Fibroblast of lung (primary cell): ENCODE results near the gene ZNF148. TPM values are rescaled to one million over a fixed set of nuclear protein-coding genes. Genes with fewer than 3 reads are reported as not detected.
A peak's percentile ranks its signal among the peaks of the same experiment; 100 is the strongest.

Experiments
- DNase-seq, 2 donors: peaks; one replicate each; pipeline versions ENCODE4 v3.0.0 to v3.0.0-alpha.2; 2010; ENCODE audit warnings: low read depth in 2 of 2
- H2AFZ ChIP-seq: 2 replicates; pipeline ENCODE4 v1.5.1; 2012; ENCODE audit warnings: low read length, control low read depth, inconsistent platforms
- H3K27ac ChIP-seq: 2 replicates; pipeline ENCODE4 v1.5.1; 2011; ENCODE audit warnings: low read length, control low read depth; ENCODE audit not compliant: insufficient read depth
- H3K27me3 ChIP-seq: 2 replicates; pipeline ENCODE4 v1.5.1; 2011; ENCODE audit warnings: mild to moderate bottlenecking, low read length; ENCODE audit not compliant: control insufficient read depth, insufficient read depth
- H3K36me3 ChIP-seq: 2 replicates; pipeline ENCODE4 v1.5.1; 2011; ENCODE audit warnings: low read length; ENCODE audit not compliant: control insufficient read depth, insufficient read depth
- H3K4me1 ChIP-seq: 2 replicates; pipeline ENCODE4 v1.5.1; 2011; ENCODE audit warnings: low read length; ENCODE audit not compliant: control insufficient read depth, insufficient read depth; ENCODE audit errors: extremely low read depth
- H3K4me2 ChIP-seq: 2 replicates; pipeline ENCODE4 v1.5.1; 2011; ENCODE audit warnings: low read length, control low read depth; ENCODE audit not compliant: insufficient read depth; ENCODE audit errors: extremely low read depth
- H3K4me3 ChIP-seq, 4 experiments: fragments of 200-600 bp in 1 of 4; sonication (generic) in 1 of 4; replicated peaks in 1 of 4; 2 replicates each; pipeline ENCODE4 v1.5.1; 2011 to 2016; ENCODE audit warnings: low read length in 4 of 4, low read depth in 3 of 4, mild to moderate bottlenecking in 3 of 4, control low read depth in 2 of 4, inconsistent platforms in 1 of 4, mixed read lengths in 1 of 4; ENCODE audit not compliant: insufficient read depth in 1 of 4; ENCODE audit errors: control extremely low read depth in 1 of 4
- H3K79me2 ChIP-seq: 2 replicates; pipeline ENCODE4 v1.5.1; 2012; ENCODE audit warnings: mild to moderate bottlenecking, low read length, inconsistent platforms; ENCODE audit not compliant: control insufficient read depth, insufficient read depth
- H3K9ac ChIP-seq: 2 replicates; pipeline ENCODE4 v1.5.1; 2011; ENCODE audit warnings: mild to moderate bottlenecking, low read length, control low read depth; ENCODE audit not compliant: insufficient read depth
- H3K9me3 ChIP-seq: 2 replicates; pipeline ENCODE4 v1.5.1; 2012; ENCODE audit warnings: low read depth, low read length; ENCODE audit not compliant: control insufficient read depth, insufficient read depth
- H4K20me1 ChIP-seq: 2 replicates; pipeline ENCODE4 v1.5.1; 2011; ENCODE audit warnings: low read length; ENCODE audit not compliant: control insufficient read depth, insufficient read depth; ENCODE audit errors: extremely low read depth
- CTCF ChIP-seq, 2 donors: IDR thresholded peaks in 1 of 2; conservative IDR thresholded peaks in 1 of 2; 1 replicate in 1 of 2; 2 replicates in 1 of 2; pipeline ENCODE4 v1.5.1; 2011 to 2012; ENCODE audit warnings: low read length in 2 of 2, control low read depth in 1 of 2, inconsistent platforms in 1 of 2, low read depth in 1 of 2, mild to moderate bottlenecking in 1 of 2
- EZH2 ChIP-seq: IDR thresholded peaks from 2 replicates; pipeline ENCODE4 v1.5.1; 2012; ENCODE audit warnings: low read length, control low read depth, mild to moderate bottlenecking; ENCODE audit errors: missing control alignments
- polyA plus RNA-seq, 2 donors: library from polyadenylated mRNA; depleted of rRNA in 1 of 2; stranded (reverse) in 1 of 2; unstranded in 1 of 2; fragments of >200 nt; gene quantifications; 2 replicates each; pipeline ENCODE4 v1.2.1, GENCODE V29; 2011 to 2012; ENCODE audit warnings: missing spikeins in 1 of 2
- total RNA-seq: library from RNA; depleted of rRNA; stranded (reverse); fragments of >200 nt; gene quantifications from 2 replicates; pipeline ENCODE4 v1.2.1, GENCODE V29; 2014

Gene ZNF148
- total and polyA plus RNA-seq, 2 donors (not counting 1 experiment from before 2014, with no cell fraction given): 37.7 to 41.3 TPM

GRCh38 chr3:125300416-125300815, 74.7 kb downstream of the ZNF148 start:
- Histone ChIP-seq H3K79me2 (peaks cover 47% of the 10 kb centered on the region), H2AFZ (no peak overlapping the region), H3K27me3 (no peaks in the 10 kb centered on the region), H3K4me3 (no peak overlapping the region), H3K9me3 (no peaks in the 10 kb centered on the region), H4K20me1 (no peaks in the 10 kb centered on the region), H3K9ac (no peak overlapping the region), H3K36me3 (peaks cover 4% of the 10 kb centered on the region), H3K27ac (peak overlapping the region; percentile 66), H3K4me2 (peak overlapping the region; percentile 55), H3K4me1 (peaks cover 5% of the 10 kb centered on the region)
- TF ChIP-seq CTCF (conservative IDR thresholded peaks at IDR 0.05 in 1 of 2, IDR thresholded peaks at IDR 0.05 in 1 of 2; ENCODE audit: low read depth in 1 of 2, low read length in 2 of 2) (no peak), EZH2 (no peak)
- peak; percentile 66 to 78 for DNase-seq

GRCh38 chr3:125294411-125294810, 80.7 kb downstream of the ZNF148 start:
- Histone ChIP-seq H2AFZ (no peak overlapping the region), H3K27me3 (no peaks in the 10 kb centered on the region), H3K9ac (no peak overlapping the region), H3K27ac (no peak overlapping the region), H3K79me2 (peaks cover 33% of the 10 kb centered on the region), H3K4me2 (no peak overlapping the region), H3K4me1 (no peaks in the 10 kb centered on the region), H3K4me3 (no peak overlapping the region), H3K36me3 (no peaks in the 10 kb centered on the region), H3K9me3 (no peaks in the 10 kb centered on the region), H4K20me1 (no peaks in the 10 kb centered on the region)
- DNase-seq: no peak
- TF ChIP-seq EZH2 (no peak), CTCF (conservative IDR thresholded peaks at IDR 0.05 in 1 of 2, IDR thresholded peaks at IDR 0.05 in 1 of 2; ENCODE audit: low read depth in 1 of 2, low read length in 2 of 2) (no peak)

- H3K9ac ChIP-seq: no peak overlapping the region
- H3K4me2 ChIP-seq: no peak overlapping the region
- H2AFZ ChIP-seq: no peak overlapping the region
- no peaks in the 10 kb centered on the region for H3K4me1 ChIP-seq
- peaks cover 18% of the 10 kb centered on the region for H3K79me2 ChIP-seq
- no peaks in the 10 kb centered on the region for H4K20me1 ChIP-seq
- no peaks in the 10 kb centered on the region for H3K9me3 ChIP-seq
- no peaks in the 10 kb centered on the region for H3K27me3 ChIP-seq
- H3K36me3 ChIP-seq: peaks cover 2% of the 10 kb centered on the region
- no peak for TF ChIP-seq CTCF (conservative IDR thresholded peaks at IDR 0.05 in 1 of 2, IDR thresholded peaks at IDR 0.05 in 1 of 2; ENCODE audit: low read depth in 1 of 2, low read length in 2 of 2)
- no peak for TF ChIP-seq EZH2
- no peak overlapping the region for H3K4me3 ChIP-seq
- no peak overlapping the region for H3K27ac ChIP-seq
- peak in 1 of 2 donors; percentile 11 for DNase-seq
Measured at GRCh38 chr3:125292015-125292414, 83.1 kb downstream of the ZNF148 start.
